MM.1S (cell line): ENCODE data around the gene FGFBP1.

Experiments used
- DNase-seq: peaks from one replicate; pipeline ENCODE4 v3.0.0-alpha.2; 2015
- H2AFZ ChIP-seq: fragments of 300-600 bp; sonication (generic); 2 replicates; pipeline ENCODE4 v1.6.0; 2016; ENCODE audit warnings: antibody characterized with exemption, low read length
- H3F3A ChIP-seq: fragments of 300-600 bp; sonication (generic); 2 replicates; pipeline ENCODE4 v1.6.1; 2016; ENCODE audit warnings: mild to moderate bottlenecking, antibody characterized with exemption, low read length, moderate library complexity, mixed read lengths; ENCODE audit not compliant: insufficient read depth
- H3K27ac ChIP-seq: fragments of 300-600 bp; sonication (generic); 2 replicates; pipeline ENCODE4 v1.5.1; 2016; ENCODE audit warnings: mild to moderate bottlenecking, low read length
- H3K27me3 ChIP-seq: fragments of 300-600 bp; sonication (generic); replicated peaks from 2 replicates; pipeline ENCODE4 v1.6.0; 2016; ENCODE audit warnings: low read length; ENCODE audit not compliant: insufficient read depth
- H3K36me3 ChIP-seq: fragments of 300-600 bp; sonication (generic); replicated peaks from 2 replicates; pipeline ENCODE4 v1.6.1; 2016; ENCODE audit warnings: mild to moderate bottlenecking, low read length, mixed read lengths; ENCODE audit not compliant: insufficient read depth
- H3K4me1 ChIP-seq: fragments of 300-600 bp; sonication (generic); 2 replicates; pipeline ENCODE4 v1.6.1; 2016; ENCODE audit warnings: low read length, mixed read lengths
- H3K4me2 ChIP-seq: fragments of 300-600 bp; sonication (generic); 2 replicates; pipeline ENCODE4 v1.6.0; 2016; ENCODE audit warnings: low read depth, low read length
- H3K4me3 ChIP-seq: fragments of 300-600 bp; sonication (generic); 2 replicates; pipeline ENCODE4 v1.5.1; 2016; ENCODE audit warnings: low read length, mixed read lengths
- H3K79me2 ChIP-seq: fragments of 300-600 bp; sonication (generic); 2 replicates; pipeline ENCODE4 v1.6.1; 2016; ENCODE audit warnings: mixed run types, low read length, mixed read lengths
- H3K9ac ChIP-seq: fragments of 300-600 bp; sonication (generic); 2 replicates; pipeline ENCODE4 v1.6.1; 2016; ENCODE audit warnings: low read length, mixed read lengths
- H3K9me2 ChIP-seq: fragments of 300-600 bp; sonication (generic); replicated peaks from 2 replicates; pipeline ENCODE4 v1.6.1; 2016; ENCODE audit warnings: mild to moderate bottlenecking, low read length, mixed read lengths; ENCODE audit not compliant: insufficient read depth
- H3K9me3 ChIP-seq: fragments of 300-600 bp; sonication (generic); replicated peaks from 2 replicates; pipeline ENCODE4 v1.6.1; 2016; ENCODE audit warnings: mild to moderate bottlenecking, low read length, mixed read lengths; ENCODE audit not compliant: insufficient read depth
- H4K20me1 ChIP-seq: fragments of 300-600 bp; sonication (generic); 2 replicates; pipeline ENCODE4 v1.6.1; 2016; ENCODE audit warnings: mild to moderate bottlenecking, low read length, moderate library complexity, mixed read lengths; ENCODE audit not compliant: insufficient read depth
- CTCF ChIP-seq: fragments of 300-600 bp; sonication (generic); IDR thresholded peaks from 2 replicates; pipeline ENCODE4 v1.5.1; 2016; ENCODE audit warnings: antibody characterized with exemption, low read length, mixed read lengths
- EZH2 ChIP-seq: fragments of 300-600 bp; sonication (generic); optimal IDR thresholded peaks from 2 replicates; pipeline ENCODE3; 2017; ENCODE audit warnings: low read depth, mild to moderate bottlenecking, antibody characterized with exemption, low read length, mixed read lengths
- EZH2phosphoT487 ChIP-seq: fragments of 300-600 bp; sonication (generic); IDR thresholded peaks from 2 replicates; pipeline ENCODE4 v1.6.1; 2018; ENCODE audit warnings: antibody characterized with exemption, low read length

The FGFBP1 gene

GRCh38 chr4:15944895-15945294, 6.4 kb upstream of the FGFBP1 start:
- Histone ChIP-seq H3K4me2 (no peak overlapping the region), H3K9me3 (no peaks in the 10 kb centered on the region), H3K4me3 (no peak overlapping the region), H3K9ac (no peak overlapping the region), H3K36me3 (no peaks in the 10 kb centered on the region), H3F3A (no peaks in the 10 kb centered on the region), H3K27ac (no peak overlapping the region), H3K4me1 (no peaks in the 10 kb centered on the region), H4K20me1 (no peaks in the 10 kb centered on the region), H3K27me3 (no peaks in the 10 kb centered on the region), H3K9me2 (no peaks in the 10 kb centered on the region), H3K79me2 (no peaks in the 10 kb centered on the region), H2AFZ (no peak overlapping the region)
- TF ChIP-seq CTCF (no peak), EZH2 (no peak), EZH2phosphoT487 (no peak)
- DNase-seq: no peak

- no peaks in the 10 kb centered on the region for H3K79me2 ChIP-seq
- TF ChIP-seq EZH2 (no peak), CTCF (no peak), EZH2phosphoT487 (no peak)
These were observed 3.7 kb upstream of the FGFBP1 start for GRCh38 chr4:15942283-15942682.

GRCh38 chr4:15938182-15938581, 358 bp downstream of the FGFBP1 start:
- Histone ChIP-seq H3K36me3 (no peaks in the 10 kb centered on the region), H3K9ac (no peak overlapping the region), H3K27ac (no peak overlapping the region), H3K4me1 (no peaks in the 10 kb centered on the region), H3F3A (no peaks in the 10 kb centered on the region), H3K79me2 (no peaks in the 10 kb centered on the region), H2AFZ (no peak overlapping the region), H3K9me3 (no peaks in the 10 kb centered on the region), H3K9me2 (no peaks in the 10 kb centered on the region), H3K4me3 (no peak overlapping the region), H4K20me1 (no peaks in the 10 kb centered on the region), H3K27me3 (no peaks in the 10 kb centered on the region), H3K4me2 (no peak overlapping the region)
- no peak for TF ChIP-seq CTCF
- TF ChIP-seq EZH2phosphoT487: no peak
- no peak for TF ChIP-seq EZH2
- DNase-seq: no peak

More at GRCh38 chr4:15942283-15942682, 3.7 kb upstream of the FGFBP1 start:
- Histone ChIP-seq H3K9me3 (no peaks in the 10 kb centered on the region), H3K27me3 (no peaks in the 10 kb centered on the region), H3K4me1 (no peaks in the 10 kb centered on the region), H3F3A (no peaks in the 10 kb centered on the region), H4K20me1 (no peaks in the 10 kb centered on the region), H3K27ac (no peak overlapping the region), H3K4me3 (no peak overlapping the region), H3K36me3 (no peaks in the 10 kb centered on the region), H3K9ac (no peak overlapping the region), H2AFZ (no peak overlapping the region), H3K9me2 (no peaks in the 10 kb centered on the region), H3K4me2 (no peak overlapping the region)
- no peak for DNase-seq
